ENCODE measurements around the gene SMOC2. TPM values are rescaled to one million over a fixed set of nuclear protein-coding genes. Genes with fewer than 3 reads are reported as not detected.

SMOC2 gene
- polyA plus RNA-seq, 3 donors = not detected

GRCh38 chr6:168690271-168690670 is 249.3 kb downstream of the SMOC2 start:
- H3K4me3 ChIP-seq (replicated peaks in 1 of 3; ENCODE audit: low read depth in 2 of 3, low read length in 3 of 3) = no peak overlapping the region
- H3K9me3 Mint-ChIP-seq = peaks cover 0 to 4% (median 2%) of the 10 kb centered on the region in 7 donors

GRCh38 chr6:168691774-168692173 is 250.8 kb downstream of the SMOC2 start:
- Mint-ChIP-seq H3K9me3 (peaks cover 2 to 8% (median 3%) of the 10 kb centered on the region in 7 donors), H3K27ac (no peak overlapping the region), H3K4me1 (no peaks in the 10 kb centered on the region), H3K27me3 (ENCODE audit: low read depth in 3 of 3) (peaks cover under 1 to 4% (median 3%) of the 10 kb centered on the region in 3 donors), H3K4me3 (no peak overlapping the region), H3K36me3 (no peaks in the 10 kb centered on the region)
- H3K36me3 ChIP-seq (replicated peaks in 1 of 2; ENCODE audit: control insufficient read depth in 1 of 2, insufficient read depth in 2 of 2, low read length in 2 of 2) = no peaks in the 10 kb centered on the region
- no peaks in the 10 kb centered on the region for H3K4me1 ChIP-seq (ENCODE audit: control insufficient read depth in 1 of 2, insufficient read depth in 2 of 2, low read length in 2 of 2)
- no peaks in the 10 kb centered on the region for H3K79me2 ChIP-seq (ENCODE audit: insufficient read depth, low read length)
- H4K20me1 ChIP-seq (ENCODE audit: insufficient read depth, low read length) = no peaks in the 10 kb centered on the region
- H3K27me3 ChIP-seq (ENCODE audit: control insufficient read depth in 2 of 2, insufficient read depth in 2 of 2, low read length in 2 of 2) = no peaks in the 10 kb centered on the region
- H3K4me3 ChIP-seq (replicated peaks in 1 of 3; ENCODE audit: low read depth in 2 of 3, low read length in 3 of 3) = no peak overlapping the region
- no peak overlapping the region for H3K4me2 ChIP-seq (replicated peaks; ENCODE audit: extremely low read depth, low read length, poor library complexity, severe bottlenecking)
- intact Hi-C loops (cut with micrococcal nuclease) = no loop called here
- no peak for TF ChIP-seq CTCF (IDR thresholded peaks at IDR 0.05)
- no peak overlapping the region for H3K9ac ChIP-seq (ENCODE audit: insufficient read depth, low read length, poor library complexity, severe bottlenecking)
- H3K9me3 ChIP-seq (replicated peaks in 1 of 2; ENCODE audit: control insufficient read depth in 1 of 2, insufficient read depth in 1 of 2, low read length in 2 of 2) = peaks cover 0 to 6% of the 10 kb centered on the region in 2 donors
- no peak overlapping the region for H3K27ac ChIP-seq (ENCODE audit: low read depth in 1 of 2, low read length in 2 of 2)
- no peak overlapping the region for H2AFZ ChIP-seq (ENCODE audit: insufficient read depth, low read depth, low read length, poor library complexity, severe bottlenecking)
- 77% methylated on average over 7 of the region's 7 CpGs for WGBS (ENCODE audit: insufficient coverage)
- no peak for DNase-seq

More at GRCh38 chr6:168690271-168690670, 249.3 kb downstream of the SMOC2 start:
- no peak overlapping the region for H3K27ac Mint-ChIP-seq
- Histone ChIP-seq H4K20me1 (ENCODE audit: insufficient read depth, low read length) (no peaks in the 10 kb centered on the region), H2AFZ (ENCODE audit: insufficient read depth, low read depth, low read length, poor library complexity, severe bottlenecking) (no peak overlapping the region), H3K36me3 (replicated peaks in 1 of 2; ENCODE audit: control insufficient read depth in 1 of 2, insufficient read depth in 2 of 2, low read length in 2 of 2) (no peaks in the 10 kb centered on the region), H3K9me3 (replicated peaks in 1 of 2; ENCODE audit: control insufficient read depth in 1 of 2, insufficient read depth in 1 of 2, low read length in 2 of 2) (peaks cover 0 to 3% of the 10 kb centered on the region in 2 donors), H3K9ac (ENCODE audit: insufficient read depth, low read length, poor library complexity, severe bottlenecking) (no peak overlapping the region), H3K27me3 (ENCODE audit: control insufficient read depth in 2 of 2, insufficient read depth in 2 of 2, low read length in 2 of 2) (no peaks in the 10 kb centered on the region), H3K27ac (ENCODE audit: low read depth in 1 of 2, low read length in 2 of 2) (no peak overlapping the region), H3K4me2 (replicated peaks; ENCODE audit: extremely low read depth, low read length, poor library complexity, severe bottlenecking) (no peak overlapping the region), H3K4me1 (ENCODE audit: control insufficient read depth in 1 of 2, insufficient read depth in 2 of 2, low read length in 2 of 2) (no peaks in the 10 kb centered on the region), H3K79me2 (ENCODE audit: insufficient read depth, low read length) (no peaks in the 10 kb centered on the region)
- TF ChIP-seq CTCF (IDR thresholded peaks at IDR 0.05) = no peak
- peaks cover 3 to 4% (median 4%) of the 10 kb centered on the region in 3 donors for H3K27me3 Mint-ChIP-seq (ENCODE audit: low read depth in 3 of 3)
- no peaks in the 10 kb centered on the region for H3K4me1 Mint-ChIP-seq
- WGBS (ENCODE audit: insufficient coverage) = 86% methylated on average over 4 of the region's 7 CpGs
- no peak for DNase-seq
- H3K36me3 Mint-ChIP-seq = no peaks in the 10 kb centered on the region
- no peak overlapping the region for H3K4me3 Mint-ChIP-seq
- intact Hi-C loops (cut with micrococcal nuclease) = no loop called here

Data from CD14-positive monocyte (primary cell).